T-helper 17 cell (primary cell): ENCODE results near the gene LRIT3. TPM values are rescaled to one million over a fixed set of nuclear protein-coding genes. Genes with fewer than 3 reads are reported as not detected.
A peak's percentile ranks its signal among the peaks of the same experiment; 100 is the strongest.
"Not testable (repeated sequence)": the region's sequence is repeated elsewhere in the genome, so short reads cannot be mapped to it uniquely, and the experiment has no call there.

Source experiments
- ATAC-seq: fragments of 150-1000 bp; cut with Tn5 transposase; 2 replicates; pipeline ENCODE4 v1.10.0; 2021; ENCODE audit warnings: mild to moderate bottlenecking, moderate library complexity
- DNase-seq, 3 donors: peaks; one replicate each; pipeline versions ENCODE4 v3.0.0 to v3.0.0-alpha.2; 2020 to 2021
- H3K9me3 ChIP-seq: one replicate; pipeline ENCODE4 v1.7.0; 2013; ENCODE audit warnings: low read length, mild to moderate bottlenecking; ENCODE audit not compliant: control insufficient read depth, poor library complexity, severe bottlenecking
- H3K27ac Mint-ChIP-seq: one replicate; pipeline ENCODE4 v1.8.0; 2022; ENCODE audit warnings: mild to moderate bottlenecking, moderate library complexity, mixed read lengths
- H3K27me3 Mint-ChIP-seq: one replicate; pipeline ENCODE4 v1.8.0; 2022; ENCODE audit warnings: mixed read lengths
- H3K36me3 Mint-ChIP-seq: one replicate; pipeline ENCODE4 v1.8.0; 2022; ENCODE audit warnings: low read depth, mixed read lengths
- H3K4me1 Mint-ChIP-seq: one replicate; pipeline ENCODE4 v1.8.0; 2022; ENCODE audit warnings: mild to moderate bottlenecking, mixed read lengths
- H3K4me3 Mint-ChIP-seq: one replicate; pipeline ENCODE4 v1.8.0; 2022; ENCODE audit warnings: mild to moderate bottlenecking, moderate library complexity, mixed read lengths
- total RNA-seq, 4 donors: library from RNA in 2 of 4; stranded (reverse) in 2 of 4; gene quantifications; one replicate each; pipeline ENCODE4 v1.2.3 and lab custom pipeline; 2022 to 2026

LRIT3 gene
- total RNA-seq, 2 donors from 2014 or later: 0.21 to 0.30 TPM

DNA sequence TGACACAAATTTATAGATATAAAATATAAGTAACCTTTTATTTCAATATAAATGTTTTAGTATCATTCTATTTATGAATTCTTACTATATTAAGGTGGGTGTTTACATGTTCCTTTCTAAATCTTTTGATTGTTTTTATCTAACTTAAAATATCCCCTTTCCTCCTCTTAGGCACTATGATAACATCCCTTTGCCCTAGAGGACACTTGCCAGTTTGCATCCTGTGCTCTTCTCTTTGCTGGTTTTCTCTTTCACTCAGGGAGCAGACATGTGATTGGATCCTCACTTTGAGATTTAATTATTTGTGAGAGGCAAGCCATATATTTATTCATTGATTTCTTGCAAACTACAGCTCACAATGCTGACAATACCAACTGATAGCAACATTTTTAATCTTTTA is 16.2 kb downstream of the LRIT3 start:
- H3K36me3 Mint-ChIP-seq: no peaks in the 10 kb centered on the region
- no peak overlapping the region for H3K27ac Mint-ChIP-seq
- H3K27me3 Mint-ChIP-seq: no peaks in the 10 kb centered on the region
- ATAC-seq (no peak), DNase-seq (no peak)
- no peaks in the 10 kb centered on the region for H3K9me3 ChIP-seq
- no peak overlapping the region for H3K4me3 Mint-ChIP-seq
- H3K4me1 Mint-ChIP-seq: no peaks in the 10 kb centered on the region

DNA sequence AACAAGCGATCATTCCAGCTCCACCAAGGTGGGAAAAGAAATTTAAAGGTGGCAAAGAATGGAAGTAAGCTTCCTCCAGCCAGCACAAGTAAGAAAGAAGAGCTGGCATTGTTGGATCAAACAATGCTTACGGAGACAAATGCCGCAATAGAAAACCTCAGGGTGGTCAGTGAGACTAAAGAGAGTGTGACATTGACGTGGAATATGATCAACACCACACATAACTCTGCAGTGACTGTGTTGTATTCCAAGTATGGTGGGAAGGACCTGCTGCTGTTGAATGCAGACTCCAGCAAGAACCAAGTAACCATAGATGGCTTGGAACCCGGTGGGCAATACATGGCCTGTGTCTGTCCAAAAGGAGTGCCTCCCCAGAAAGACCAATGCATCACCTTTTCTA is 22.2 kb downstream of the LRIT3 start:
- Mint-ChIP-seq H3K4me1 (no peaks in the 10 kb centered on the region), H3K27me3 (no peaks in the 10 kb centered on the region), H3K36me3 (peaks cover 4% of the 10 kb centered on the region), H3K27ac (no peak overlapping the region), H3K4me3 (no peak overlapping the region)
- no peak for ATAC-seq
- DNase-seq: no peak
- H3K9me3 ChIP-seq: no peaks in the 10 kb centered on the region

DNA sequence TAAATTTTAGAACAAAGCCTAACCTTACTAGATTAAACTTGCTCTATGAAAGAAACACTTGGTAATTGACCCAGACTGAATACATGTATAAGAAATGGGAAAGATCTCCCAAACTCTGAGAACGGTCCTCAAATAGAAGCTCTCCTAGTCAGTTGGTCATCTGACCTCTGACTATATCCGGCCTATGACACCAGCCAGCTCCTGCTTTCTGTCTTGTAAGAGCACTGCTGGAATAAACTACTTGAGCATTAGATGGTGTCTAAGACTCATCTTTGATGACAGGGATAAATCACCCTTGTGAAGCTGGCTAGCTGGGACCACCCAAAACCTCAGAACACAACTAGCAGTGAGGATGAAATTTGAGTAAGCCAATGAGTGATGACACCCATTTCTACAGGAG is 24.2 kb downstream of the LRIT3 start:
- ATAC-seq: no peak
- no peak overlapping the region for H3K27ac Mint-ChIP-seq
- no peak for DNase-seq
- H3K36me3 Mint-ChIP-seq: peaks cover 4% of the 10 kb centered on the region
- H3K4me3 Mint-ChIP-seq: no peak overlapping the region
- H3K27me3 Mint-ChIP-seq: peaks cover 4% of the 10 kb centered on the region
- no peaks in the 10 kb centered on the region for H3K9me3 ChIP-seq
- no peaks in the 10 kb centered on the region for H3K4me1 Mint-ChIP-seq

DNA sequence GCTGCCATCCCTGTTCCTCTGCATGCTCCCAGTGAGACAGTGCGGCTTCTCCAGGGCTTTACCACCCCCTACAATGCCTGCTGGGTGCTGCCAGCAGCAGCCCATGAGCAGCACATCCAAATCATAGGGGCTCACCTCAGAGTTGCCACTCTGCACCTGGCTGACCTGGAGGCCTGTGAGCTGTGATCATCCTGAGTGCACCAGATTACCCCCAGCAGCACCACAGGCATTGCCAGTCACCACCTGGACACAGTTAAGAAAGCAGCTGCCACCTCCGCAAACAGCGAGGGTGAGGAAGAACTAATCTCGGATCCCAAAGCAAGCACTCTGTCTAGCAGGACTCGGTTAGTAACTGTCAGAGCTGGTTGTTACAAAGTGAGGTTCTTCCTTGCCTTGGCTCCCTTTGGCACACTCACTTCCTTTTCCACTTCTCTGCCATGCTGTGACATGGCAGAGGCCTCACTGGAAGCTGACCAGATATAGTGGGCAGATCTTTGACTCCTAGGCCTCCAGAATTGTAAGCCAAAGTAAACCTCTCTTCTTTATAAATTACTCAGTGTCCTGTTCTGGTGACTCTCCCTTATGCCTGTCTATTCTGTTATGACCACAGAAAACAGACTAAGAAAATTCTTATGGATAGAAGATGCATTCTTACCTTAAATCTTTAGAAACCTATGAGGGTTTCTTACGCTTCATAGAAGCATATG is 25.2 kb downstream of the LRIT3 start:
- H3K27me3 Mint-ChIP-seq: peaks cover 15% of the 10 kb centered on the region
- DNase-seq (no peak), ATAC-seq (no peak)
- peaks cover 4% of the 10 kb centered on the region for H3K36me3 Mint-ChIP-seq
- no peaks in the 10 kb centered on the region for H3K9me3 ChIP-seq
- H3K4me3 Mint-ChIP-seq: no peak overlapping the region
- H3K27ac Mint-ChIP-seq: no peak overlapping the region
- no peaks in the 10 kb centered on the region for H3K4me1 Mint-ChIP-seq

DNA sequence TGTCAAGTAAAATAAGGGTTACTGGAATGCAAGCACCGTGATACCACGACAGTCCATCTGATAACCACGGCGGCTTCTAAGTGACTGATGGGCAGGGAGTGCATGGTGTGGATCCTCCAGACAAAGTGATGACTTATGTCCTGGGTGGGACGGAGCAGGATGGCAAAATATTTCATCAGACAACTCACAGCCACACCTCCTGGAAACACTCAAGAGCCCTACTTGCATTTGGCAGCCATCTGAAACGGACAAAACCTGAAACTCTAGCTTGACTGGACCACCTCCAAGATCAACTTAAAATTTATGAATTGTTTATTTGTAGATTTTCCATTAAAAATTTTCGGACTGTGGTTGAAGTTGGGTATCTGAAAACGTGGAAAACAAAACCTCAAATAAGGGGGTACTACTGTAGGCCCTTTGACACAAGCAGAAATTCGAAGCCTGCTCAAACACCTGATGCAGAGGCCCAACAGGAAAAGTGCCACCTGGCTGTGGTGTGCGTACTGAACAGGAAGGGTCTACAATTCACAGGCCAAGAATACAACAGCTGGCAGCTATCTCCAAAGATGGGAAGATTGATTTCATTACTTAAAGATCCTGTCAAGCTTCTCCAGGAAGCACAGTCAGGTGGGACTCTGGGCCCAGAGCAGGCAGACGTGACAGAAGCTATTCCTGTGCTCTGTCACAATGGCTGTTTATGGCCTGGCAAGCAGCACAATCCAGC is 26.0 kb downstream of the LRIT3 start:
- peaks cover 21% of the 10 kb centered on the region for H3K27me3 Mint-ChIP-seq
- no peaks in the 10 kb centered on the region for H3K9me3 ChIP-seq
- H3K27ac Mint-ChIP-seq: no peak overlapping the region
- no peak for DNase-seq
- H3K4me3 Mint-ChIP-seq: no peak overlapping the region
- peaks cover 4% of the 10 kb centered on the region for H3K36me3 Mint-ChIP-seq
- no peaks in the 10 kb centered on the region for H3K4me1 Mint-ChIP-seq
- ATAC-seq: no peak

DNA sequence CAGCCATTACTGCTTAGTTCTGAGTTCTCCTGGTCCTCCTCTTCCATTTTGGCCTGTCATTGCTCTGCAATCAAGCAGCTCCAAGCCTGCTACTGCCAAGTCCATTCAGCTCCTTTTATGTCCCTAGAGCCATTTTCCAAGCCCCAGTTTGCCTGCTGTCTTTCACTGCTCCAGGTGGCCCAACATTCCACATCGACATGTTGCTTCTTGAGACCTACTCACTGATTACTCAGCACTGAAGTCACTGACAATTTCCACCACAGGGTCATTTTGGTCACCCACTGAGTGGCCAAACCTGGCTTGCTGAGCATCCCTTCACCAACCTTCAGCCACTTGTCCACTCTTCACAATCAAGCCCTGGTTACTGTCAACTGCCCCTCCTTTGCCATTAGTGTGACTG is 27.2 kb downstream of the LRIT3 start:
- no peak overlapping the region for H3K4me3 Mint-ChIP-seq
- H3K9me3 ChIP-seq: no peaks in the 10 kb centered on the region
- ATAC-seq (no peak), DNase-seq (no peak)
- no peak overlapping the region for H3K27ac Mint-ChIP-seq
- peaks cover 29% of the 10 kb centered on the region for H3K27me3 Mint-ChIP-seq
- H3K36me3 Mint-ChIP-seq: peaks cover 2% of the 10 kb centered on the region
- no peaks in the 10 kb centered on the region for H3K4me1 Mint-ChIP-seq

DNA sequence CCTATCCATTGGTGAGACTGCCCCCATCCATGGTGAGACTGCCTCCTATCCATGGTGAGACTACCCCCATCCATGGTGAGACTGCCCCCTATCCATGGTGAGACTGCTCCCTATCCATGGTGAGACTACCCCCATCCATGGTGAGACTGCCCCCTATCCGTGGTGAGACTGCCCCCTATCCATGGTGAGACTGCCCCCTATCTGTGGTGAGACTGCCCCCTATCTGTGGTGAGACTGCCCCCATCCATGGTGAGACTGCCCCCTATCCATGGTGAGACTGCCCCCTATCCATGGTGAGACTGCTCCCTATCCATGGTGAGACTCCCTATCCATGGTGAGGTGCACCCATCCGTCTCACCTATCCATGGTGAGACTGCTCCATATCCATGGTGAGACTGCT is 27.6 kb downstream of the LRIT3 start:
- not testable (repeated sequence) for H3K4me3 Mint-ChIP-seq, H3K27ac Mint-ChIP-seq, ATAC-seq, H3K4me1 Mint-ChIP-seq, H3K36me3 Mint-ChIP-seq, DNase-seq, H3K9me3 ChIP-seq
- peaks cover 33% of the 10 kb centered on the region for H3K27me3 Mint-ChIP-seq

DNA sequence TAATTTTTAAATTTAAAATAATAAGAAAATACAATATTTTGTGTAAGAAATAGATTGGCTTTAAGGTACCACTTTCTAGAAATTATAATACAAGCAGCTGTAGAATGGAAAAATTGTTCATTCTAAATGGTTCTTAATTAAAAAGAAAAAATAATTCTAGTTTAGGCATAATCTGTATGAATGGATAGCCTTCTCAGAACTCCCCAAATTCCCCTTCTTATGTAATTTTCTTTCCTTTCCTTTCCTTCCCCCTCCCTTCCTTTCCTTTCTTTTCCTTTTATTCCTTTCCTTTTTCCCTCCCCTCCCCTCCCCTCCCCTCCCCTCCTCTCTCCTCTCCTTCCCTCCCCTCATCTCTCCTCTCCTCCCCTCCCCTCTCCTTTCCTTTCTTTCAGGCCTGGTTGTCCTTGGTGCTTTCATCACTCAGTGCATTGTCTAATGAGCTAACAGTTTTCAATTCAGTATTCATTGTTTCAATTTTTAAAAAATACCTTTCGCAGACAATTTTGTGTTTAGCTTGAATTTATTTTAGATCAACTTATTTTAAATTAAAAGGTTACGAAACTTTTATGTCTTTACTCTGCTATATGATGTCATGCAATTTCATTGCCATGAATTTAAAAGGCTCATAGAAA is 28.8 kb downstream of the LRIT3 start:
- no peaks in the 10 kb centered on the region for H3K36me3 Mint-ChIP-seq
- DNase-seq (no peak), ATAC-seq (no peak)
- no peak overlapping the region for H3K4me3 Mint-ChIP-seq
- H3K27ac Mint-ChIP-seq: no peak overlapping the region
- H3K9me3 ChIP-seq: no peaks in the 10 kb centered on the region
- no peaks in the 10 kb centered on the region for H3K4me1 Mint-ChIP-seq
- H3K27me3 Mint-ChIP-seq: peaks cover 35% of the 10 kb centered on the region

DNA sequence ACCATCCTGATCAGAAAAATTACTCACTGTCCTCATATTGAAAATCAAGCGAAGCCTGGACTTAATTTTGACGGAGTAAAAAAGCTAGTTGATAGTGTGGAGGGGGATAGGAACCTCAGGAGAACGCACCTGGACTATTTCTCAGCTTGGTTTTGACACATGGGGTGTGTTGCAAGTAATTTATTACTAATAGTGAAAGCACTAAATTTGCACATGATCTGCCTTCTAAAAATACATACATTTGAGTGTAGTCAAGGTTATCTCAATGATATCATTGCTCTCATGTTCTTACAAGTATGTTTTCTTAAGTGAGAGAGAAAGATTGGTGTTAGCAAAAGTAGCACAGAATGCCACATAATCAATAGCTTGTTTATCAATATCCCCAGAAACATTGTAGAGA is 29.5 kb downstream of the LRIT3 start:
- no peaks in the 10 kb centered on the region for H3K36me3 Mint-ChIP-seq

DNA sequence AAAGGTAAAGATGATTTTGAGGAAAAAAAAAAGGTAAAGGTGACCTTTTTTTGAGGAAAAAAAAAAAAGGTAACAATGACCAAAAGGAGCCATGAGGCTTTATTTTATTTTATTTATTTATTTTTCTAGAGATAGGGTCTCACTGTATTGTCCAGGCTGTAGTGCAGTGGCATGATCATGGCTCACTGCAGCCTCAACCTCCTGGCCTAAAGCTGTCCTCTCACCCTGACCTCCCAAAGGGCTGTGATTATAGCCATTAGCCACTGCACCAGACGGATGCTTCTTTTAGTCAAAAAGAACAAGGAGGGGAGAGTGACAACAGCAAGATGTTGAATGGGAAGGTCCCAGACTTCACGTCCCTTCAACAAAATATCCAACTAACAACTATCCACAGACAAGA is 30.4 kb downstream of the LRIT3 start:
- no peaks in the 10 kb centered on the region for H3K9me3 ChIP-seq
- H3K4me3 Mint-ChIP-seq: no peak overlapping the region
- H3K36me3 Mint-ChIP-seq: no peaks in the 10 kb centered on the region
- H3K27ac Mint-ChIP-seq: no peak overlapping the region
- ATAC-seq (no peak), DNase-seq (no peak)
- no peaks in the 10 kb centered on the region for H3K4me1 Mint-ChIP-seq
- peaks cover 40% of the 10 kb centered on the region for H3K27me3 Mint-ChIP-seq

More for the DNA sequence above, 29.5 kb downstream of the LRIT3 start:
- Mint-ChIP-seq H3K27ac (no peak overlapping the region), H3K4me3 (no peak overlapping the region), H3K27me3 (peaks cover 40% of the 10 kb centered on the region), H3K4me1 (no peaks in the 10 kb centered on the region)
- DNase-seq (no peak), ATAC-seq (no peak)
- no peaks in the 10 kb centered on the region for H3K9me3 ChIP-seq

DNA sequence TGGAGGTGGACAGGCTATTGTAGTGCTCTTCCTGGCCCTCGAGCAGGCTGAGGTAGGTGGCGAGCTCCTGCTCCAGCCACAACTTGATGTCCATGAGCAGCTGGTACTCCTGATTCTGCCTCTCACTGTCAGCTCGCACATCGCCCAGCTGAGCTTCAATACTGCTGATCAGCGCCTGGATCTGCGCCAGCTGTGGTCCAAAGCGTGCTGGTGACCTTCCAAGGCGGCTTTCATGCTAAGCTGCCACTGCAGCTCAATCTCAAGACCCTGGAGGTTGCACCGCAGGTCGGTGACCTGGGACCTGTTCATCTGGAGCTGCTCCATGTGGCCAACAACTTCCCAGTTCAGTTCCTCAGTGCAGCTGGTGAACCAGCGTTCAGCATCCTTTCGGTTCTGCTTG is 31.2 kb downstream of the LRIT3 start:
- Mint-ChIP-seq H3K4me3 (peak overlapping the region; percentile 12), H3K27ac (no peak overlapping the region), H3K36me3 (no peaks in the 10 kb centered on the region), H3K27me3 (peaks cover 40% of the 10 kb centered on the region), H3K4me1 (no peaks in the 10 kb centered on the region)
- DNase-seq (no peak), ATAC-seq (no peak)
- H3K9me3 ChIP-seq: no peaks in the 10 kb centered on the region

DNA sequence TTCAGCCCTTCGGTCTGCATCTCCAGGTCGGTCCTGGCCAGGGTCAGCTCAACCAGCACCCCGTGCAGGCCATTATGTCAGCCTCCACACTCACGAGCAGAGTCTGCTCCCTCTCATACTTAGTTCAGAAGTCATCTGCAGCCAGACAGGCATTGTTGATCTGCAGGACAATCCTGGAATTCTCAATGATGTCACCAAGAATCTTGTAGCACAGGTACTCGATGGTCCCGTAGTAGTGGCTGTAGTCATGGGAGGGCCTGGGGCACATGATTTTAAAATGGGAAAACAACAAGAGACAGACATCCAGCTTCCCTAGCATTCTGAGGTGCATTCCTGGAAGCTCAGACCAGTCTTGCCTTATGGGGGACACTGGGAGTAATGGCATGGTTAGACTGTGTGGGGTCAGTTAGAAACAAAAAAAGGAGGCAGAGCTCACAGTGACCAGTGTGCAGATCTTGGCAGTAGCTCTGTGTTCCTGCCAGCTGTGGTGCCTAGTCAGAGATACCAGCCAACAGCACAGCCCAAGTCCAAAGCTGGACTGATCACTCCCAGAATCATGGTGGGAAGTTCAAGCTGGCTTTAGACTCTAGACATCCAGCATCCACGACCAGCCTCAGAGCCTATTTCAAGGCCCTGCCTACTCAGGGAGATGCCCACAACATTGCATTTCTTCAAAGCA is 31.9 kb downstream of the LRIT3 start:
- DNase-seq (no peak), ATAC-seq (no peak)
- no peaks in the 10 kb centered on the region for H3K9me3 ChIP-seq
- Mint-ChIP-seq H3K4me3 (no peak overlapping the region), H3K36me3 (no peaks in the 10 kb centered on the region), H3K27ac (no peak overlapping the region), H3K4me1 (no peaks in the 10 kb centered on the region), H3K27me3 (peaks cover 40% of the 10 kb centered on the region)

DNA sequence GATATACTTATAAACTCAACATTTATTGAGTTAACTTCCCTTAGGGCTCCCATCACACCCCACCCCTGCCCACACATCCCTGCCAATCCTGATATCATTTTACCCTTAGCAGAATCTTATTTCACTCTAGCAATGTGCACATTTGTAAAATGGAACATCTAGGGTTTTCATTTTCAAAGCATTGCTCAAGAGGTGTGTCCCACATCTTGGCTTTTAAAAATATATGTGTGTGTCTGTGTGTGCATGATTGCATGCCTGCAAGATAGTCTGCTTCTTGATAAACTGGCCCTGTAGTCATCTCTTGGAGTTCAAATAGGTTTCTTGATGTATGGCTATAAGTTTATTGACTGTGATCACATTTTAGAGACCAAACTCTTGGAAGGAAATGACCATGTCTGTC is 38.4 kb downstream of the LRIT3 start:
- H3K4me1 Mint-ChIP-seq: no peaks in the 10 kb centered on the region
- DNase-seq: no peak
- H3K9me3 ChIP-seq: no peaks in the 10 kb centered on the region
- H3K27me3 Mint-ChIP-seq: peaks cover 4% of the 10 kb centered on the region
- H3K36me3 Mint-ChIP-seq: no peaks in the 10 kb centered on the region
- ATAC-seq: no peak
- no peak overlapping the region for H3K4me3 Mint-ChIP-seq
- no peak overlapping the region for H3K27ac Mint-ChIP-seq
